Measurements from ENCODE around the gene COPS6.

COPS6 gene

GRCh38 chr7:100137851-100138760, 49.3 kb downstream of the COPS6 start:
- WGBS, 2 experiments = 92 to 93% methylated on average over 13 of the region's 13 CpGs
- Histone ChIP-seq H3K4me1 (ENCODE audit: control insufficient read depth, insufficient read depth, low read length) (no peaks in the 10 kb centered on the region), H3K9me3 (ENCODE audit: control insufficient read depth, low read length) (no peaks in the 10 kb centered on the region), H3K27me3 (ENCODE audit: control insufficient read depth, insufficient read depth, low read length, poor library complexity, severe bottlenecking) (no peaks in the 10 kb centered on the region), H3K36me3 (ENCODE audit: control insufficient read depth, insufficient read depth, low read length) (no peaks in the 10 kb centered on the region), H3K4me3 (ENCODE audit: insufficient read depth, low read depth, low read length) (no peak overlapping the region), H3K27ac (ENCODE audit: insufficient read depth, low read depth, low read length, poor library complexity, severe bottlenecking) (no peak overlapping the region)

- no peaks in the 10 kb centered on the region for H3K27me3 ChIP-seq (ENCODE audit: control insufficient read depth, insufficient read depth, low read length, poor library complexity, severe bottlenecking)
- 86 to 95% methylated on average over 3 of the region's 3 CpGs for WGBS, 2 experiments
- H3K36me3 ChIP-seq (ENCODE audit: control insufficient read depth, insufficient read depth, low read length) = no peaks in the 10 kb centered on the region
- H3K9me3 ChIP-seq (ENCODE audit: control insufficient read depth, low read length) = no peaks in the 10 kb centered on the region
- H3K4me1 ChIP-seq (ENCODE audit: control insufficient read depth, insufficient read depth, low read length) = no peaks in the 10 kb centered on the region
- H3K4me3 ChIP-seq (ENCODE audit: insufficient read depth, low read depth, low read length) = no peak overlapping the region
- H3K27ac ChIP-seq (ENCODE audit: insufficient read depth, low read depth, low read length, poor library complexity, severe bottlenecking) = no peak overlapping the region
Observed at GRCh38 chr7:100141555-100141949, 52.8 kb downstream of the COPS6 start.
